Activated CD4-positive, alpha-beta T cell treated with anti-CD3 and anti-CD28 coated beads for 24 hours (primary cell): Measurements from ENCODE around the gene CLPTM1.
A peak's percentile ranks its signal among the peaks of the same experiment; 100 is the strongest.
"Not testable (repeated sequence)": the region's sequence is repeated elsewhere in the genome, so short reads cannot be mapped to it uniquely, and the experiment has no call there.

Source experiments
- DNase-seq, 2 donors: peaks; one replicate each; pipeline ENCODE4 v3.0.0-alpha.2; 2020; ENCODE audit warnings: low read depth in 2 of 2

The CLPTM1 gene, protein sequence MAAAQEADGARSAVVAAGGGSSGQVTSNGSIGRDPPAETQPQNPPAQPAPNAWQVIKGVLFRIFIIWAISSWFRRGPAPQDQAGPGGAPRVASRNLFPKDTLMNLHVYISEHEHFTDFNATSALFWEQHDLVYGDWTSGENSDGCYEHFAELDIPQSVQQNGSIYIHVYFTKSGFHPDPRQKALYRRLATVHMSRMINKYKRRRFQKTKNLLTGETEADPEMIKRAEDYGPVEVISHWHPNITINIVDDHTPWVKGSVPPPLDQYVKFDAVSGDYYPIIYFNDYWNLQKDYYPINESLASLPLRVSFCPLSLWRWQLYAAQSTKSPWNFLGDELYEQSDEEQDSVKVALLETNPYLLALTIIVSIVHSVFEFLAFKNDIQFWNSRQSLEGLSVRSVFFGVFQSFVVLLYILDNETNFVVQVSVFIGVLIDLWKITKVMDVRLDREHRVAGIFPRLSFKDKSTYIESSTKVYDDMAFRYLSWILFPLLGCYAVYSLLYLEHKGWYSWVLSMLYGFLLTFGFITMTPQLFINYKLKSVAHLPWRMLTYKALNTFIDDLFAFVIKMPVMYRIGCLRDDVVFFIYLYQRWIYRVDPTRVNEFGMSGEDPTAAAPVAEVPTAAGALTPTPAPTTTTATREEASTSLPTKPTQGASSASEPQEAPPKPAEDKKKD

DNA sequence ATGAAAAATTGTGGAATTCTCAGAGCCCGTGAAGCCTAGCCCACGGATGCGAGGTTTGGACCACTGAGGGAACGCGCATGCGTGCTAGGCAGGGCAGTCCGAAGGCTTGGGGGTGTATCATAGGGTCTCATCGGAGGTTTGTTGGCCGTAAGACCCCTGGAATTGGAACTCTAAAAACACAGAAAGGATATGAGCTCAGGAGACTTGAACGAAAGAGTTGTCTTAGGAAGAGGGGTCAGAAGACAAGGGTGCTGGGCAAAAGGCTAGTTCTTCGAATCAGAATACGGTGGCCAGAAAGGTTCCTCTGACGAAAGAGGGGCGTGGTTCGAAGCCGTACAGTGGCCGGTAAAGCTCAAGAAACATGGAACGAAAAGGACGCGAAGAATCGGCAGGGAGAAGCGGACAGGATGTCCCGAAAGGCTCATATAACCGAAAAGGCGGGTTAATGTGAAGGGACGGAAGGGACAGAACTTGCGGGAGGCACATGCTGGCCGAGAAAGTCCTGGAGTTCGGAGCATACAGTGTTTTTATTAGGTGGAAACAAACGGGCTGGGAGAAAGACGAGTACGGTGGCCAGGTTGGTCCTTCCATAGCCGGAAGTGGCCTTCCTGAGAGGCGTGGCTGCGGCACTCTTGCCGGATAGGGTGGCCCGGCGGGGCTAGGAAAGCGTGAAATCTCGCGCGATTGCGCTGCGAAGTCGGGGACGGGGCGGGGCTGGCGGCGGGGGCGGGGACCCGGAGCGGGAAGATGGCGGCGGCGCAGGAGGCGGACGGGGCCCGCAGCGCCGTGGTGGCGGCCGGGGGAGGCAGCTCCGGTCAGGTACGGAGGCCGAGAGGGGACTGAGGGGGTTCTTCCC, at the start of gene CLPTM1:
Gene CLPTM1, plus strand, starts transcription at position 732 of the 856 bp plus-strand sequence. Its CDS starts 16 bp downstream, at position 748.
- peak; percentile 93 to 95 for DNase-seq

DNA sequence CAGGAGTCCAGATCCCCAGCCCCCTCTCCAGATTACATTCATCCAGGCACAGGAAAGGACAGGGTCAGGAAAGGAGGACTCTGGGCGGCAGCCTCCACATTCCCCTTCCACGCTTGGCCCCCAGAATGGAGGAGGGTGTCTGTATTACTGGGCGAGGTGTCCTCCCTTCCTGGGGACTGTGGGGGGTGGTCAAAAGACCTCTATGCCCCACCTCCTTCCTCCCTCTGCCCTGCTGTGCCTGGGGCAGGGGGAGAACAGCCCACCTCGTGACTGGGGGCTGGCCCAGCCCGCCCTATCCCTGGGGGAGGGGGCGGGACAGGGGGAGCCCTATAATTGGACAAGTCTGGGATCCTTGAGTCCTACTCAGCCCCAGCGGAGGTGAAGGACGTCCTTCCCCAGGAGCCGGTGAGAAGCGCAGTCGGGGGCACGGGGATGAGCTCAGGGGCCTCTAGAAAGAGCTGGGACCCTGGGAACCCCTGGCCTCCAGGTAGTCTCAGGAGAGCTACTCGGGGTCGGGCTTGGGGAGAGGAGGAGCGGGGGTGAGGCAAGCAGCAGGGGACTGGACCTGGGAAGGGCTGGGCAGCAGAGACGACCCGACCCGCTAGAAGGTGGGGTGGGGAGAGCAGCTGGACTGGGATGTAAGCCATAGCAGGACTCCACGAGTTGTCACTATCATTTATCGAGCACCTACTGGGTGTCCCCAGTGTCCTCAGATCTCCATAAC, 49.6 kb upstream of the CLPTM1 start, which contains the start of gene APOE:
Gene APOE, plus strand, starts transcription at position 360 of the 724 bp plus-strand sequence. CDS start 829 bp downstream, outside the sequence.
- DNase-seq: no peak

DNA sequence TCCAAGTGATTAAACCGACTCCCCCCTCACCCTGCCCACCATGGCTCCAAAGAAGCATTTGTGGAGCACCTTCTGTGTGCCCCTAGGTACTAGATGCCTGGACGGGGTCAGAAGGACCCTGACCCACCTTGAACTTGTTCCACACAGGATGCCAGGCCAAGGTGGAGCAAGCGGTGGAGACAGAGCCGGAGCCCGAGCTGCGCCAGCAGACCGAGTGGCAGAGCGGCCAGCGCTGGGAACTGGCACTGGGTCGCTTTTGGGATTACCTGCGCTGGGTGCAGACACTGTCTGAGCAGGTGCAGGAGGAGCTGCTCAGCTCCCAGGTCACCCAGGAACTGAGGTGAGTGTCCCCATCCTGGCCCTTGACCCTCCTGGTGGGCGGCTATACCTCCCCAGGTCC, 47.6 kb upstream of the CLPTM1 start:
- no peak for DNase-seq

DNA sequence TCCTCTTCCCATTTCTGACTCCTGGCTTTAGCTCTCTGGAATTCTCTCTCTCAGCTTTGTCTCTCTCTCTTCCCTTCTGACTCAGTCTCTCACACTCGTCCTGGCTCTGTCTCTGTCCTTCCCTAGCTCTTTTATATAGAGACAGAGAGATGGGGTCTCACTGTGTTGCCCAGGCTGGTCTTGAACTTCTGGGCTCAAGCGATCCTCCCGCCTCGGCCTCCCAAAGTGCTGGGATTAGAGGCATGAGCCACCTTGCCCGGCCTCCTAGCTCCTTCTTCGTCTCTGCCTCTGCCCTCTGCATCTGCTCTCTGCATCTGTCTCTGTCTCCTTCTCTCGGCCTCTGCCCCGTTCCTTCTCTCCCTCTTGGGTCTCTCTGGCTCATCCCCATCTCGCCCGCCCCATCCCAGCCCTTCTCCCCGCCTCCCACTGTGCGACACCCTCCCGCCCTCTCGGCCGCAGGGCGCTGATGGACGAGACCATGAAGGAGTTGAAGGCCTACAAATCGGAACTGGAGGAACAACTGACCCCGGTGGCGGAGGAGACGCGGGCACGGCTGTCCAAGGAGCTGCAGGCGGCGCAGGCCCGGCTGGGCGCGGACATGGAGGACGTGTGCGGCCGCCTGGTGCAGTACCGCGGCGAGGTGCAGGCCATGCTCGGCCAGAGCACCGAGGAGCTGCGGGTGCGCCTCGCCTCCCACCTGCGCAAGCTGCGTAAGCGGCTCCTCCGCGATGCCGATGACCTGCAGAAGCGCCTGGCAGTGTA, 46.9 kb upstream of the CLPTM1 start:
- DNase-seq: no peak

DNA sequence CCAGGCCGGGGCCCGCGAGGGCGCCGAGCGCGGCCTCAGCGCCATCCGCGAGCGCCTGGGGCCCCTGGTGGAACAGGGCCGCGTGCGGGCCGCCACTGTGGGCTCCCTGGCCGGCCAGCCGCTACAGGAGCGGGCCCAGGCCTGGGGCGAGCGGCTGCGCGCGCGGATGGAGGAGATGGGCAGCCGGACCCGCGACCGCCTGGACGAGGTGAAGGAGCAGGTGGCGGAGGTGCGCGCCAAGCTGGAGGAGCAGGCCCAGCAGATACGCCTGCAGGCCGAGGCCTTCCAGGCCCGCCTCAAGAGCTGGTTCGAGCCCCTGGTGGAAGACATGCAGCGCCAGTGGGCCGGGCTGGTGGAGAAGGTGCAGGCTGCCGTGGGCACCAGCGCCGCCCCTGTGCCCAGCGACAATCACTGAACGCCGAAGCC, 46.3 kb upstream of the CLPTM1 start:
- no peak for DNase-seq

DNA sequence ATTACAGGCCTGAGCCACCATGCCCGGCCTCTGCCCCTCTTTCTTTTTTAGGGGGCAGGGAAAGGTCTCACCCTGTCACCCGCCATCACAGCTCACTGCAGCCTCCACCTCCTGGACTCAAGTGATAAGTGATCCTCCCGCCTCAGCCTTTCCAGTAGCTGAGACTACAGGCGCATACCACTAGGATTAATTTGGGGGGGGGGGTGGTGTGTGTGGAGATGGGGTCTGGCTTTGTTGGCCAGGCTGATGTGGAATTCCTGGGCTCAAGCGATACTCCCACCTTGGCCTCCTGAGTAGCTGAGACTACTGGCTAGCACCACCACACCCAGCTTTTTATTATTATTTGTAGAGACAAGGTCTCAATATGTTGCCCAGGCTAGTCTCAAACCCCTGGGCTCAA, 45.4 kb upstream of the CLPTM1 start:
- DNase-seq: no peak

DNA sequence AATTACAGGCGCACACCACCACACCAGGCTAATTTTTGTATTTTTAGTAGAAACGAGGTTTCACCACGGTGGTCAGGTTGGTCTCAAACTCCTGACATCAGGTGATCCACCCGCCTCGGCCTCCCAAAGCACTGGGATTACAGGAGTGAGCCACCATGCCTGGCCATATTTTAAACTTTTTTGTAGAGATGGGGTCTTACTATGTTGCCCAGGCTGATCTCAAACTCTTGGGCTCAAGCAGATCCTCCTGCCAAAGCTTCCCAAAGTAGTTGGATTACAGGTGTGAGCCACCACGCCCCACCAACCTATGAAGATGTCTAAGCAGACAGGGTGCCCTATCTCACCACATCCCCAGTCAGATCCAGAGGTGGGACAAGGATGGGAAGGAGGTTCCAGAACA, 43.3 kb upstream of the CLPTM1 start:
- not testable (repeated sequence) for DNase-seq

DNA sequence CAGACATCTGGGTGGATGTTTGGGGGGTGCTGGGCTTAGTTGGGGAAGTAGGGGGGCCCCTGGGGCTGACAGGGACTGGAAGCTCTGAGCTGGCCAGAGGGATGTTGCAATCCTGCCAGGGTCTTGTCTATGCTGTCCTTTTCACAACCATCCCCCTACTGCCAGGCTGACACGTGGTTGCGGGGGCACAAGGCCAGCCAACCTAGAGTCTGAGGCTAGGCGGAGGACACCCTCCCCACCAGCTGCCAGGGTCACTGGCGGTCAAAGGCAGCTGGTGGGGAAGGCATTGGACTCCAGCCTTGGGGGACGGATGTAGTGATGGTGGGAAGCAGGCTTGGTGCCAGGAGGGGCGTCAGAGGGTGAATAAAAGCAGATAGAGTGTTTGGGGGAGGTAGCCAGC, 42.3 kb upstream of the CLPTM1 start:
- no peak for DNase-seq

DNA sequence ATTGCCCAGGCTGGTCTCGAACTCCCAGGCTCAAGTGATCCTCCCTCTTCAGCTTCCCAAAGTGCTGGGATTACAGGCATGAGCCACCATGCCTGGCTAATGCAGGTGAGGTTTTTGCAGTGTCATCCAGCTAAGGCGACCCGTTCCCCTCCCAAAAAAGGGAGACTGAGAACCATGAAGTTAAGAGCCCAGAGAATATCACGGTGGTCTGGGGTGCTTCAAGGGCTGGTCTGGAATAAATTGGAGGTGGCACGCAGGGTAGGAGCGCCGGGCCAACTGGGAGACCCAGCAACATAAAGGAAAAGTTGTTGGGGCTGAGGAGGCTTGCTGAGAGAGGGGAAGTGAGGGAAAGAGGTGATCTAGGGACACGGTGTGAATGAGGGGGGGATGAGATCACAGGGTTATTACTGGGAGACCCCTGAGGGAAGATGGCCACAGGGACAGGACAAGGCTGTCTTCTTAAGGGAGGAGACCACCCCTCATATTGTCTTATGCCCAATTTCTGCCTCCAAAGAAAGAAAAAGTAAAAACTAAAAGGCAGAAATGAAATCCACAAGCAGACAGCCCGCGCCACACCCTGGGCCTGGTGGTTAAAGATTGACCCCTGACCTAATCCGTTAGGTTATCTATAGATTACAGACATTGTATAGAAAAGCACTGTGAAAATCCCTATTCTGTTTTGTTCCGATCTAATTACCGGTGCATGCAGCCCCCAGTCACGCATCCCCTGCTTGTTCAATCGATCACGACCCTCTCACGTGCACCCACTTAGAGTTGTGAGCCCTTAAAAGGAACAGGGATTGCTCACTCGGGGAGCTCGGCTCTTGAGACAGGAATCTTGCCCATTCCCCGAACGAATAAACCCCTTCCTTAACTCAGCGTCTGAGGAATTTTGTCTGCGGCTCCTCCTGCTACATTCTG, 41.4 kb upstream of the CLPTM1 start:
- not testable (repeated sequence) for DNase-seq

DNA sequence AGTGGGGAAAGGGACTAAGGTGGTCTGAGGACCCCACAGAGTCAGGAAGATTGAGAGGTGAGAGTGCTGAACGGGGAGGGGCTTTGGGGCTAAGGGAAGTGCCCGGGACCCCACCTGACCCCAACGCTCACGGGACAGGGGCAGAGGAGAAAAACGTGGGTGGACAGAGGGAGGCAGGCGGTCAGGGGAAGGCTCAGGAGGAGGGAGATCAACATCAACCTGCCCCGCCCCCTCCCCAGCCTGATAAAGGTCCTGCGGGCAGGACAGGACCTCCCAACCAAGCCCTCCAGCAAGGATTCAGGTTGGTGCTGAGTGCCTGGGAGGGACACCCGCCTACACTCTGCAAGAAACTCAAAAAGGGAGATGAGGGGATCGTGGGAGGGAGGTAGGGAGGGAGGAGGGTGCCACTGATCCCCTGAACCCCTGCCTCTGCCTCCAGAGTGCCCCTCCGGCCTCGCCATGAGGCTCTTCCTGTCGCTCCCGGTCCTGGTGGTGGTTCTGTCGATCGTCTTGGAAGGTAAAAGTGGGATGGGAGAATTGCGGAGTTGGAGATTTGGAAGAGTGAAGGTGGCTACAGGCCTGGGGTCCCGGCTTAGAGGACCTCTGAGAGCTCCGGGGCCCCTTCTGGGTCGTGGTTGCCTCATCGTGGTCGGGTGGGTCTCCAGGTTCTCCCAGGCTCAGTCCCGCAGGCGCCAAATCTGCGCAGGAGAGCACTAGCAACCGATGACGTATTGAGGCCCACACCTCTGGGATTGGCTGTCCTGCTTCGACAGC, 40.6 kb upstream of the CLPTM1 start, which contains the start of gene APOC1:
Gene APOC1, plus strand, starts transcription at position 176 of the 774 bp plus-strand sequence. Its CDS starts 284 bp downstream, at position 460.
- peak; percentile 55 to 72 for DNase-seq

DNA sequence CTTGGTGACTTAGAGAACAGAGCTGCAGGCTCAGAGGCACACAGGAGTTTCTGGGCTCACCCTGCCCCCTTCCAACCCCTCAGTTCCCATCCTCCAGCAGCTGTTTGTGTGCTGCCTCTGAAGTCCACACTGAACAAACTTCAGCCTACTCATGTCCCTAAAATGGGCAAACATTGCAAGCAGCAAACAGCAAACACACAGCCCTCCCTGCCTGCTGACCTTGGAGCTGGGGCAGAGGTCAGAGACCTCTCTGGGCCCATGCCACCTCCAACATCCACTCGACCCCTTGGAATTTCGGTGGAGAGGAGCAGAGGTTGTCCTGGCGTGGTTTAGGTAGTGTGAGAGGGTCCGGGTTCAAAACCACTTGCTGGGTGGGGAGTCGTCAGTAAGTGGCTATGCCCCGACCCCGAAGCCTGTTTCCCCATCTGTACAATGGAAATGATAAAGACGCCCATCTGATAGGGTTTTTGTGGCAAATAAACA, 30.9 kb upstream of the CLPTM1 start:
- DNase-seq: no peak

DNA sequence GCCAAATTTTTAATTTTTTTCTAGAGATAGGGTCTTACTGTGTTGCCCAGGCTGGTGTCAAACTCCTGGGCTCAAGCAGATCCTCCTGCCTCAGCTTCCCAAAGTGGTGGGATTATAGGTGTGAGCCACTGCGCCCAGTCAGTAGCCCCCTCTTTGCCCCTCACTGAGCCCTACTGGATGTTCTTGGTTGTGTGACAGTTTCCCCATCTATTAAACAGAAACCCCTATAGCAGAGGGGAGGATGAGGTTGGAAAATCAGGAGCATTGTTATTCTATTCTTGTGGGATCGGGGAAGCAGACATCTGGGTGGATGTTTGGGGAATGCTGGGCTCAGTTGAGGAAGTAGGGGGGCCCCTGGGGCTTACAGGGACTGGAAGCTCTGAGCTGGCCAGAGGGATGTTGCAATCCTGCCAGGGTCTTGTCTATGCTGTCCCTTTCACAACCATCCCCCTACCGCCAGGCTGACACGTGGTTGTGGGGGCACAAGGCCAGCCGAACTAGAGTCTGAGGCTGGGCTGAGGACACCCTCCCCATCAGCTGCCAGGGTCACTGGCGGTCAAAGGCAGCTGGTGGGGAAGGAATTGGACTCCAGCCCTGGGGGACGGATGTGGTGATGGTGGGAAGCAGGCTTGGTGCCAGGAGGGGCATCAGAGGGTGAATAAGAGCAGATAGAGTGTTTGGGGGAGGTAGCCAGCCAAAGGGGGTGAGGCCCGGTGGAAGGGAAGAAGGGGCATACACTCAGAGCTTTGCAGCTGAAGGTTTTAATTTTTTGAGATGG, 29.9 kb upstream of the CLPTM1 start:
- no peak for DNase-seq

DNA sequence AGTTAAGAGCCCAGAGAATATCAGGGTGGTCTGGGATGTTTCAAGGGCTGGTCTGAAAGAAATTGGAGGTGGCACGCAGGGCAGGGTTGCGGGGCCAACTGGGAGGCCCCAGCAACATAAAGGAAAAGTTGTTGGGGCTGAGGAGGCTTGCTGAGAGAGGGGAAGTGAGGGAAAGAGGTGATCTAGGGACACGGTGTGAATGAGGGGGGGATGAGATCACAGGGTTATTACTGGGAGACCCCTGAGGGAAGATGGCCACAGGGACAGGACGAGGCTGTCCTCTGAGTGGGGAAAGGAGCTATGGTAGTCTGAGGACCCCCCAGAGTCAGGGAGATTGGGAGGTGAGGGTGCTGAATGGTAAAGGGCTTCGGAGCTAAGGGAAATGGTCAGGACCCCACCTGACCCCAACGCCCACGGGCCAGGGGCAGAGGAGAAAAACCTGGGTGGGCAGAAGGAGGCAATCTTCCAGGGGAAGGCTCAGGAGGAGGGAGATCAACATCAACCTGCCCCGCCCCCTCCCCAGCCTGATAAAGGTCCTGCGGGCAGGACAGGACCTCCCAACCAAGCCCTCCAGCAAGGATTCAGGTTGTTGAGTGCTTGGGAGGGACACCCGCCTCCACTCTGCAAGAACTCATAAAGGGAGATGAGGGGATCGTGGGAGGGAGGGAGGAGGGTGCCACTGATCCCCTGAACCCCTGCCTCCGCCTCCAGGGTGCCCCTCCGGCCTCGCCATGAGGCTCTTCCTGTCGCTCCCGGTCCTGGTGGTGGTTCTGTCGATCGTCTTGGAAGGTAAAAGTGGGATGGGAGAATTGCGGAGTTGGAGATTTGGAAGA, 28.7 kb upstream of the CLPTM1 start:
- DNase-seq: not testable (repeated sequence)

DNA sequence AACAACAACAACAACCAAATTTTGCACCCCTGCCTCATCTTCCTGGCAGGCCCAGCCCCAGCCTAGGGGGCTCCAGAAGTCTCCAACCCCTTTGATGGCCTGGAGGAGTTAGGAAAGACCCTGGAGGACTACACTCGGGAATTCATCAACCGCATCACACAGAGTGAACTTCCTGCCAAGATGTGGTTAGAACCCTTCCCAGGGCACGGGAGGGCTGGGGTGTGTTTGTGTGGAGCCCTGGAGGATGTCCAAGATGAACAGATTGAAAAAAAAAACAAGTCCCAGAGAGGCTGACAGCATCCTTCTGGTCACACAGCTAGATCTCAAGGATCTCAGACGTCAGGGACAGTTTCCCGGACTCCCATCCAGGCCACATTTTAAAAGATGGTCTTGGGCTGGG, 27.4 kb upstream of the CLPTM1 start:
- no peak for DNase-seq

DNA sequence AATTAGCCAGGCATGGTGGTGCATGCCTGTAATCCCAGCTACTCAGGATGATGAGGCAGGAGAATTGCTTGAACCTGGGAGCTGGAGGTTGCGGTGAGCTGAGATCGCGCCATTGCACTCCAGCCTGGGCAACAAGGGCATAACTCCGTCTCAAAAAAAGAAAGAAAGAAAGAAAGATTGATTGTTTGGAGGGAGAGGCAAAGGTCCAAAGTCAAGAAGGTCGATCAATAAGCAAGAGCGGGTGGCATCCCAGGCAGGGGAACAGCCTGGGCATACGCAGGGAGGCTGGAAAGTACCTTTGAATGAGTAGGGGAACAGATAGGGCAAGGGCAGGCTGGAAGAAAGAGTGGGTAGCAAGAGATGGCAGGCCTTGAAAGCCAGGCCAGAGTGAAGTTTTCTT, 25.1 kb upstream of the CLPTM1 start:
- DNase-seq: no peak

DNA sequence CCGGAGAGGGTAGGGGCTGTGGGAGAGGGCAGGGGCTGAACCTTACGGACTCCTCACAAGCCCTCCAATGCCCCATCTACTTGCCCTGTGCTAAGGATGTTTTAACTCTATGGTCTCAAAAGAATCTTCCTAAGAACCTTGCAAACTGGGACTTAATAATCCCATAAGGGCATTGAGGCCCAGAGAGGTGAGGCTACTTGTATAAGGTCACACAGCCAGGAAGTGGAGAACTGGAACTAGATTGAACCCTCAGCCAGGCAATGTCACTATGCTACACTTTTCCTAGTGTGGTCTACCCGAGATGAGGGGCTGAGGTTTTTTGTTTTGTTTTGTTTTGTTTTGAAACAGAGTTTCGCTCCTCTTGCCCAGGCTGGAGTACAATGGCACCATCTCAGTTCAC, 23.6 kb upstream of the CLPTM1 start:
- DNase-seq: no peak

DNA sequence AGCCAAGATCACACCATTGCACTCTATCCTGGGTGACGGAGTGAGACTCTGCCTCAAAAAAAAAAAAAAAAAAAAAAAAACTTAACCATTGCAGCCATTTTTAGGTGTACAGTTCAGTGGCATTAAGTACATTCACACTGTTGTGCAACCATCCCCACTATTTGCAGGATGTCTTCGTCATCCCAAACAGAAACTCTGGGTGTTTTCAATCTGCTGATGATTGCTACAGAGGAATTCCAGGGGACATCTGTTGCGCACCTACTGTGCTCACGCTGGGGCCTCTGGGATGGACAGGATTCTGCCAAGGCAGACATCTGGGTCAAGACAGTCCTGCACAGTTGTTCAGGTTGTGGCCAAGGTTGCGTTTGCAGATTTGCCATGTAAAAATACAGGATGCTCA, 15.5 kb upstream of the CLPTM1 start:
- DNase-seq: no peak
